Anterior cingulate cortex (tissue), 58 donors: ENCODE results near the gene REC8.

Source experiments
- DNase-seq, 58 donors: peaks; one replicate each; lab custom pipeline; 2025; lab: John Stamatoyannopoulos, UW

REC8 gene

DNA sequence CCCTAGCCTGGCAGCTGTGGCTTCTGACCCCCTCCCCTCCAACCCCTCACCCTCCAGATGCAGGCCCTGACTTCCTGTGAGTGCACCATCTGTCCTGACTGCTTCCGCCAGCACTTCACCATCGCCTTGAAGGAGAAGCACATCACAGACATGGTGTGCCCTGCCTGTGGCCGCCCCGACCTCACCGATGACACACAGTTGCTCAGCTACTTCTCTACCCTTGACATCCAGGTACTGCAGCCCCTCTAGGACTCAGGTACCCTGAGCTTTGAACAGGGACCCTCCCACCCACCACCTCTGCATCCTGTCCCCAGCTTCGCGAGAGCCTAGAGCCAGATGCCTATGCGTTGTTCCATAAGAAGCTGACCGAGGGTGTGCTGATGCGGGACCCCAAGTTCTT lies 16.8 kb upstream of the REC8 start:
- no peak for DNase-seq

DNA sequence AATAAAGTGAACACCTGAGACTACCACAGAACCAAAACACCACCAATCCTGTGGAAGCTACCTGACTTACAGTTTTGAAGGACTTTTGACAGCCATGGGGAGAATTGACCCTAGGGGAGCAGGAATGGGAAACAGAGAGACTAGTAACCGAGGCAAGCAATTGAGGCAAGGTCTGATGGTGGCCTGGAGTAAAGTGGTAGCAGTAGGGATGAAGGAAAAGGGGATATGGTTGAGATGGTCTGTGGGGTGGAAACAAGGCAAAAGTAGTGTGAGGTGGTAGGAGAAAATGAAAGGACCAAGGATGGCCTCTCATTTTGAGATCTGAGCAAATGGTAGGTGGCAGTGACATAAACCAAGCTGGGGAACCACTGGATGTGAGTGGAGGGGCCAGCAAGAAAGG lies 15.0 kb upstream of the REC8 start:
- no peak for DNase-seq

DNA sequence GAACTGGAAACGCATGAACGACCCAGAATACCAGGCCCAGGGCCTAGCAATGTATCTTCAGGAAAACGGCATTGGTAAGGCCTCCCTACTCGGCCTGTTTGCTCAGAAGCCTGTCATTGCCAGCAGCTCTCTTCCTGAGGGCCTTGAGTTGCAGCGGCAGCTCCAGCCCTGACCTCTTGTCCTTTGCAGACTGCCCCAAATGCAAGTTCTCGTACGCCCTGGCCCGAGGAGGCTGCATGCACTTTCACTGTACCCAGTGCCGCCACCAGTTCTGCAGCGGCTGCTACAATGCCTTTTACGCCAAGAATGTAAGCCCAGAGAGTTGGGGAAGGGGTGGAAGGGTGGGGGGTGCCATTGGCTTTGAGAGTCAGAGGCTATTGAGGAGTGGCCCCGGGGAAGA lies 14.5 kb upstream of the REC8 start:
- no peak for DNase-seq

DNA sequence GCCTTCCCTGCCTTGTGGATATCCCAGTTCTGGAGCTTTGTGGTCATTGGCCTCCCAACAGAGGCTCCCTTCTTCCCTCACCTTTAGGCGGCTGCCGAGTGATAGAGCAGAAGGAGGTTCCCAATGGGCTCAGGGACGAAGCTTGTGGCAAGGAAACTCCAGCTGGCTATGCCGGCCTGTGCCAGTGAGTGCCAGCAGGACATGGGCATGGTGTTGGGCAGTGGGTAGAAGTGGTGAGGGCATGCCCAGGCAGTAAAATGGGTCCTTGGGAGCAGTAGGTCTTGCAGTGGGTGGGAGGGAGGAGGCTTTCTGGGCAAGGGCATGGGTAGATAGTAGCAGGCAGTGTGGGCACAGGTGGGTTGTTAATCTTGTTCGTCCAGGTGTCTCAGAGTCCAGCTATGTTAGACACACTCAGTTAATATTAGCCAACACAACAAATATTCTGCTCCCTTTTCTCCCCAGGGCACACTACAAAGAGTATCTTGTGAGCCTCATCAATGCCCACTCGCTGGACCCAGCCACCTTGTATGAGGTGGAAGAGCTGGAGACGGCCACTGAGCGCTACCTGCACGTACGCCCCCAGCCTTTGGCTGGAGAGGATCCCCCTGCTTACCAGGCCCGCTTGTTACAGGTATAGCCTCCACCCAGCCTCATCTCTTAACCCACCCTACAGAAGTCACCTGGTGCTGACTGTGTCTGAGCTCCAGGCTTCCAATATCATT lies 11.9 kb upstream of the REC8 start:
- no peak for DNase-seq

DNA sequence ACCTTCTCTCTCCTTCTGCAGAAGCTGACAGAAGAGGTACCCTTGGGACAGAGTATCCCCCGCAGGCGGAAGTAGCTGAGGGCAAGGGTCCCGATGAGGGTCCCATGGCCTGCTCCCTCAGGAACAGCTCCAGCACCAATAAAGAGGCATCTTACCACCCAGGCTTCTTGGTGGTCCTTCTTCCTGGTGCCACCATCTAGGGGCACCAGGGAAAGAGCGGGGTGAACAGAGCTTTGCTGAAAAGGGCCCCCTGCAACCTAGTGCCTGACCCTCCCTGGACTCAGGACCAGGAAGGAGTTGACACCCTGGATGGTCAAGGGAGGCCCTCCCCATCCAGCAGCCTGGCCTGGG lies 11.4 kb upstream of the REC8 start:
- no peak for DNase-seq

DNA sequence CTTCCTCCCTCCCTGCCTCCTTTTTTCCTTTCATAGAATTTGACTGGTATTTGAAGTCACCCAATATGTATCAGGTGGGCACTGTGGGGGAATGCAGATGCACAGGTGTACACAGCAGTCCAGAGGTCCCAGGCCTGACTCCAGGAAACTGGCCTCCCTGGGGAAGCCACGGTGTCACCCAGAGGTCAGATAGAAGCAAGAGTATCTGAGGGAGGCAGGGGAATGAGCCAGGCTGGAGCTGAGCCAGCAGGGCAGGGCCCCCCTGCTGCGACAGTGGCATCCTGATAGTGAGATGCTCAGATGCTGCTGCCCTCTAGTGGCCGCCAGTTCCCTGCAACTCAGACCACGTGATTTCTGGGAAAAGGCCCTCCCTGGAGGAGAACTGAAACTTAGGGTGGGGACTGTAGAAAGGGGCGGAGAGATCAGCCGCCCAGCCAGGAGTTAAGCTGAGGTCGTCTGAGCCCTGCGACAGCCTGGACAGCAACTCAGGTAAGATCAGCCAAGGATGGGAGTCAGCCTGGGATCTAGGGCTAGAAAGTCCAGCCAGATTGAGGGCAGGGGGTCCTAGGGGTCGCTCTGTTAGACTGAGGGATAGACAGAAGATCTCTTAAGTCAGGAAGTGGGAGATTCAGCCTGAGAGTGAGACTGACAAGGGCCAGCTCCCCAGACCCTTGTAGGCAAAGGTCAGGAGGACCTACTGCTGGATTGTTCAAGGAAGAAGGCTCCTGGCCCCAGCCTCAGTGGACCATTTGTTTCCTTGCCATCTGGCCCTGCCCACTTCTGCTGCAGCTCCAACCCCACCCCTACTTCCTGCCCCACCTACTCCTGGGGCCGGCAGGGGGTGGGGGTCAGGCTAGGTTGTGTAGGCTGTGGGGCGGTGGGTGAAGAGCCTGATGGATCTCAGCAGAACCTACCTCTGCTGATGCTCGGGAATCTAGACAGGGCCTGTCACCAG lies 10.8 kb upstream of the REC8 start, which contains the start of gene IRF9:
TSS of gene IRF9 (plus strand) at position 416 of the 955 bp plus-strand sequence. CDS start 880 bp downstream, outside the sequence.
- DNase-seq, result peak; percentile 43 to 99 (median 92)

DNA sequence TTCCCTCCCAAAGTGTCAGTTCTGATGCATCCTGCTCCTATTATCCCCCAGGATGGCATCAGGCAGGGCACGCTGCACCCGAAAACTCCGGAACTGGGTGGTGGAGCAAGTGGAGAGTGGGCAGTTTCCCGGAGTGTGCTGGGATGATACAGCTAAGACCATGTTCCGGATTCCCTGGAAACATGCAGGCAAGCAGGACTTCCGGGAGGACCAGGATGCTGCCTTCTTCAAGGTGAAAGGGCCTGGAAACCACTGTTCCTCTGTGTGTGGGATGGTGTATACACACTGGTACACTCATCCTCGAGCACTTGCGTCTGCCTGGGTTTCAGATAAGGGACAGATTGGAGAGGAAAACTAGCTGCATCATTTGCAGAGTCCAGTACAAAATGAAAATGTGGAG lies 9.8 kb upstream of the REC8 start:
- DNase-seq, result peak in 2 of 58 donors; percentile 10 to 35

DNA sequence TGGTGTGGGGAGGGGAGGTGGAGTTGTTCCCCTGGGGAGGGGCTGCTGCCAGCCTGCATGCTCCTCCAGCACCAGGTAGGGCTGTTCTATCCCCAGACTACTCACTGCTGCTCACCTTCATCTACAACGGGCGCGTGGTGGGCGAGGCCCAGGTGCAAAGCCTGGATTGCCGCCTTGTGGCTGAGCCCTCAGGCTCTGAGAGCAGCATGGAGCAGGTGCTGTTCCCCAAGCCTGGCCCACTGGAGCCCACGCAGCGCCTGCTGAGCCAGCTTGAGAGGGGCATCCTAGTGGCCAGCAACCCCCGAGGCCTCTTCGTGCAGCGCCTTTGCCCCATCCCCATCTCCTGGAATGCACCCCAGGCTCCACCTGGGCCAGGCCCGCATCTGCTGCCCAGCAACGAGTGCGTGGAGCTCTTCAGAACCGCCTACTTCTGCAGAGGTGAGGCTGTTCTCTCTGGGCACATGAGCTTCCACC lies 7.3 kb upstream of the REC8 start:
- no peak for DNase-seq

DNA sequence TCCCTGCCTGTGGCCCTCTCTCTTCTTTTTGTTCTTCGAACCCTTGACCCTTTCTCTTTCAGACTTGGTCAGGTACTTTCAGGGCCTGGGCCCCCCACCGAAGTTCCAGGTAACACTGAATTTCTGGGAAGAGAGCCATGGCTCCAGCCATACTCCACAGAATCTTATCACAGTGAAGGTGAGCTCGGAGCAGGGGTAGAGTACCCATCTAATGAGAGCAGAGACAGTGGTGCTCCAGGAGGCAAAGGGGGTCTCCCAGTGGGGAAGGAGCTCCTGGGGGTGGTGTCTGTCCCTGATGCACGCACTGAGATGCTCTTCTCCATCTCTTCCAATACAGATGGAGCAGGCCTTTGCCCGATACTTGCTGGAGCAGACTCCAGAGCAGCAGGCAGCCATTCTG lies 6.1 kb upstream of the REC8 start:
- DNase-seq, result no peak

DNA sequence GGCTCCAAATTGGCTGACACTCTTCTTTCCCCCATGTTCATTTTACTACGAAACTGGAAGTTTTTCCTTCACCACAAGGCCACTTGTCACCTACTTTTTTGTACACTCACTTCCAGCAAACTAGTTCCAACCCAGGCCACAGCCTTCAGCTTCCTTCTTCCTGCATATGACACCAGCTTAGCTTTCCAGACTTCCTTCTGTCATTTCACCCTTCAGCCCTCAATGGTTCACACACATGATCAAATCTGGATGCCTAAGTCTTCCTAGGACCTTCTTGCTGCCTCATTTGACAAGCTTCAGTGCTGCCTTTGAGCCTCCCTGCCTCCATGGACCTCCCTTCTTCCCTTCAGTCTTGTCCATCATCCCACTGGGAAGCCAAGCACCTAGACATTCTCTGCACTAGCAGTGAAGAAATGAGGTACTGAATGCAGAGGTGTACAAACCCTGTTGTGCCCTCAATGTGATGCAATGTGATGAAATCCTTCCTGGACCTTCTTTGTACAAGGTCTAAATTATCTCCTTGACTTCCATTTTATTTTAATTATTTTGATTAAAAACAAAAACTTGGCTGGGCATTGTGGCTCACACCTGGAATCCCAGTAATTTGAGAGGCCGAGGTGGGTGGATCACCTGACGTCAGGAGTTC lies 4.3 kb upstream of the REC8 start:
- DNase-seq, result no peak

DNA sequence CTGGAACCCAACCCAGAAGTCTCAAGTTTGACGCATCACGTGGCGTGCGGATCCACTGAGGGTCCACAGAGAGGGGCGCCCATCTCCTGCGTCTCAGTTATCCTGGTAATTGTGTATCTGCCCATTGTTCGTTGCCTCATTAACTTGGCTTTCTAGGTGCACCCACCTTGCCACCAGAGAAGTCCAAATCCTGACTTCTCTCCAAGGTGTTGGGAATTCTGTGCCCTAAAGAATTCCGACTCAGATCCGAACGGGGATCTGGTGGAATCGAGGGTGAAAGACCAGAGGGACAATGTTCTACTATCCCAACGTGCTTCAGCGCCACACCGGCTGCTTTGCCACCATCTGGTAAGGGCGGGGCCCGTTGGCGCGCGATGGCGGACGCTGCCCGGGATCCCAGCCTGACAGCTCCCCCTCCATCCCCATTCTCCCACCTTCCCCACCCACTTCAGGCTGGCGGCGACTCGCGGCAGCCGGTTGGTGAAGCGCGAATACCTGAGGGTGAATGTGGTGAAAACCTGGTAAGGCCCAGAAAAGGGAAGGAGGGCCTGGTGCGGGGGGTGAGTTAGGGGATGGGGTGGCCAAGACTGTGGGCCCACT lies 481 bp downstream of the REC8 start:
- DNase-seq, result peak in 9 of 58 donors; percentile 8 to 48 (median 36)

DNA sequence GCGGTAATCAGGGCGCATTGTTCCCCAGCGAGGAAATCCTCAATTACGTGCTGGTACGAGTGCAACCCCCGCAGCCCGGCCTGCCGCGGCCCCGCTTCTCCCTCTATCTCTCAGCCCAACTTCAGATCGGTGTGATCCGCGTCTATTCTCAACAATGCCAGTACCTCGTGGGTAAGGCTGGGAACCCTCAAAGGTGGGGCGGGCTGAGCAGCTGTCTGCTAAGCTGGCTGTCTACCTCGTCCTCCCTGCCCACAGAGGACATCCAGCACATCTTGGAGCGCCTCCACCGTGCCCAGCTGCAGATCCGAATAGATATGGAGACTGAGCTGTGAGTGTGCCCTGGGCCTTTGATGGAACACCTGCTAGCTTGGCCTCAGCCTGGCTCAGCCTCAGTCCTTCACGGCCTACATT lies 996 bp downstream of the REC8 start:
- DNase-seq, result peak in 9 of 58 donors; percentile 20 to 48 (median 27)

DNA sequence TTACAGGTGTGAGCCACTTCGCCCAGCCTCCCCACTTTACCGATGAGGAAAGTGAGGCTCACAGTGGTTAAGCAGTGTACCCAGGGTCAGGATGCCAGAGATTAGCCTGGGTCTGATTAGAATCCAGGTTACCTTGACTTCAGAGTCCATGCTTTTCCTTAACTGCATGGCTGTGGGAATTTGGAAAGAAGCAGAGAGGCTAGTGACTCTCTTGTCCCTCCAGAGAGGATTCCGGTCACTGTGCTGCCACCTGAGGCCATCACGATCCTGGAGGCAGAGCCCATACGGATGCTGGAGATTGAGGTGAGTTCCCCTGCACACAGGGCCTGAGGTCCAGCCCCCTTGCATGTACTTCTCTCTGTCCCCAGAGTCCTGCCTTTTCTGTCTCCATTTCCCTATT lies 4.7 kb downstream of the REC8 start:
- DNase-seq, result no peak

DNA sequence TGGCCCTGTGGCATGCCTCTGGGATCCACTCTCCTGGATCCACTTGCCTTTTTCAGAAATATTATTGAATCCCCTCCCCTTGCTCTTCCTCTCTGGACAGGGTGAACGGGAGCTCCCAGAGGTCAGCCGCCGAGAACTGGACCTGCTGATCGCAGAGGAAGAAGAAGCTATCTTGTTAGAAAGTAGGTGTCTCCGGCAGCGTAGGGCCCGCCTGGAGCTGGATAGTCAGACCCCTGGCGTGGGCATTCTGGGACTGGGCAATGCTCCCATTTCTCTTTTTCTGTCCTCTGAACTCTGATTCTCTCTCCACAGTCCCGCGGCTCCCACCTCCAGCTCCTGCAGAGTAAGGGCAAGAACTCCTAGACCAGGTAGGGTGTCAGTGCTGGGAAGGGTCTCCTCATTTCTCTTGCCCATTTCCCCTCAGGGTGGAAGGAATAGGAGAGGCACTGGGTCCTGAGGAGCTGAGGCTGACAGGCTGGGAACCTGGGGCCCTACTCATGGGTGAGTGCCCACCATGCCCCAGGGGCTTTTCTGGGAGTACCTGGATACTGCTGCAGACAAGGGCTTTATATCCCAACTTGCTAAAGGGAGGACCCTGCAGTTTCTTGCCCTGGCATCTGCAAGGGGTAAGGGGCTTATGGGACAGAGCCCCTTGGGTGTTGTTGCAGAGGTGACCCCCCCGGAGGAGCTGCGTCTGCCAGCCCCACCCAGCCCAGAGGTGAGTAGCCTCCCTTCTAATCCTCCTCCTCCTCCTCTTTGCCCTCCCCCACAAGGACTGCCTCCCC lies 5.4 kb downstream of the REC8 start:
- DNase-seq, result no peak

DNA sequence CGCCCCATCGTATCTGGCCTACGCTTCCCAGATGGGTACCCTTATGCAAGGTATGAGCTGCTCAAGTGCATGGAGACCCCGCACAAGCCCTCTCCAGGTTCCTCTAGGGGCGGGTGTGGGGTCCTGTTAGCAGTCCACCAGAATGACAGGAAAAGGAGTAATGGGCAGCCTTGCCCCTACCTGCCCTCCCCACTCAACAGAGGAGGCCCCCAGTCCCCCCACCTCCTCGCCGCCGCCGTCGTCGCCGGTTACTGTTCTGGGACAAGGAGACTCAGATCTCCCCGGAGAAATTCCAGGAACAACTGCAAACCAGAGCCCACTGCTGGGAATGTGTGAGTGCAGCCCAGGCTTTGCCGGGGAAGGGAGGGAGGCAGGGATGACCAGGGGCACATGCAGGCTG lies 6.0 kb downstream of the REC8 start:
- DNase-seq, result no peak

DNA sequence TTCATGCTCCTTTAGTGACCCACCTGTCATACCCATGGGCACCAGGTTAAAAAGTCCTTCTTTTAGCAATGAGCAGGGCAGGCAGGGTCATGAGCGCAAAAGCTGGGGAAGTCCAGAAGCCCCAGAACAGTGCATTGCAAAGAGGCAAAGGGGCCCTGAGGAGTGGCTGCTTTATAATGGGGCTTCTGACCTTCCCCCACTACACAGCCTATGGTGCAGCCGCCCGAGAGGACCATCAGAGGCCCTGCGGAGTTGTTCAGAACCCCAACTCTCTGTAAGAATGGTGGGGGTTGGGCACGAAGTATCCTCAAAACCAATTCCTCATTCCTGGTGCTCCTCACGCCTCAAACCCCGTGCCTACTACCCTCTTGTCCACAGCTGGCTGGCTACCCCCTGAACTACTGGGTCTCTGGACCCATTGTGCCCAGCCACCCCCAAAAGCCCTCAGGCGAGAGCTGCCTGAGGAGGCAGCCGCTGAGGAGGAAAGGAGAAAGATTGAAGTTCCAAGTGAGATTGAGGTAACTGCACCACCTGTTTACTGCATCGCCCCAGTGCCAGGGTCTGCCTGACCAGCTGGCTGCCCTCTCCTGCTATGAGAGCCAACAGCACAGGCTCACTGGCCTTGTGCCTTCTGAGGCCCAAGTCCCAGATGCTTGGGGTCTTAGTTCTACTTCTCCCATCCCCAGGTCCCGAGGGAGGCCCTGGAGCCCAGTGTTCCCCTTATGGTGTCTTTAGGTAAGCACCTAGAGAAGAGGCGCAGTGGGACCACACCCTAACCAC lies 6.7 kb downstream of the REC8 start:
- DNase-seq, result no peak

DNA sequence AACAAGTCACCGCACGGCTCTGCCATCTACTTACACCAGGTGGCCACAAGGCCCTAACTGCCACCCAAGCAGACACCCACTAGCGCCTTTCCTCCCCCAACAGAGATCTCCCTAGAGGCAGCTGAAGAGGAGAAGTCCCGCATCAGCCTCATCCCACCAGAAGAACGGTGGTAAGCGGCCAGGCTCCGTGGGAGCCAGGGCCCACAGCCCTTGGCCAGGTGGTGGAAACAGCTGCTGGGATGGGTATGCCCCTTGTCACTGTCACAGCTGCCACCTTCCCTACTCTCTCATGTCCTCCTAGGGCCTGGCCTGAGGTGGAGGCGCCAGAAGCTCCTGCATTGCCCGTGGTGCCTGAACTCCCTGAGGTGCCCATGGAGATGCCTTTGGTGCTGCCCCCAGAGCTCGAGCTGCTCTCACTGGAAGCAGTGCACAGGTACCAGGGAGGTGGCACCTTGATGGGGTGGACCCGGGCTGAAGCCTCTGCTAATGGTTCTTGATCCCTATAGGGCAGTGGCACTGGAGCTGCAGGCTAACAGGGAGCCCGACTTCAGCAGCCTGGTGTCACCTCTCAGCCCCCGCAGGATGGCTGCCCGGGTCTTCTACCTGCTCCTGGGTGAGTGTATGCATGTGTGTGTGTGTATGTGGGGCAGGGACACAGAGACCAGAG lies 7.5 kb downstream of the REC8 start:
- DNase-seq, result no peak
